GM10248 (cell line): ENCODE measurements around the gene CEP131.
A peak's percentile ranks its signal among the peaks of the same experiment; 100 is the strongest.

ENCODE experiments used
- CTCF ChIA-PET: fragments of 300-600 bp; sonication (Branson Sonifier 250); formaldehyde crosslinking; extraction: SDS; loops from one replicate; lab custom pipeline; 2021; ENCODE audit warnings: antibody characterized with exemption; lab: Yijun Ruan, JAX
- POLR2A ChIA-PET: fragments of 350-650 bp; sonication (Branson Sonifier 250); formaldehyde crosslinking; extraction: SDS; loops from one replicate; lab custom pipeline; 2020; ENCODE audit warnings: antibody characterized with exemption; lab: Yijun Ruan, JAX
- DNase-seq: peaks from one replicate; pipeline ENCODE4 v3.0.0; 2012; ENCODE audit errors: extremely low spot score
- CTCF ChIP-seq: IDR thresholded peaks from 2 replicates; pipeline ENCODE4 v1.5.1; 2012; ENCODE audit warnings: mild to moderate bottlenecking, low read depth; ENCODE audit errors: extremely low read depth, missing control alignments, control extremely low read depth

The CEP131 gene

GRCh38 chr17:81195941-81196495 is 26.7 kb downstream of the CEP131 start:
- no peak for TF ChIP-seq CTCF
- ChIA-PET POLR2A (no interaction called here), CTCF (interaction anchor here (1.0 to 1.3 kb wide), 2 partner anchors 46 to 54 kb away, joined by 3 to 4 read pairs; no protein-coding TSS in a partner anchor)
- DNase-seq = no peak

GRCh38 chr17:81194941-81195901 is 27.5 kb downstream of the CEP131 start:
- no peak for DNase-seq
- ChIA-PET CTCF (interaction anchor here (1.3 kb wide), 1 partner anchor 45 kb away, joined by 3 read pairs; no protein-coding TSS in a partner anchor), POLR2A (no interaction called here)
- no peak for TF ChIP-seq CTCF

- CTCF ChIA-PET = no interaction called here
- TF ChIP-seq CTCF = no peak
Measured at GRCh38 chr17:81194225-81194760, 28.5 kb downstream of the CEP131 start.

GRCh38 chr17:81193470-81194224 is 29.1 kb downstream of the CEP131 start:
- ChIA-PET CTCF (no interaction called here), POLR2A (no interaction called here)
- TF ChIP-seq CTCF = no peak
- DNase-seq = peak; percentile 58

More at GRCh38 chr17:81194225-81194760, 28.5 kb downstream of the CEP131 start:
- POLR2A ChIA-PET = no interaction called here
- no peak for DNase-seq

GRCh38 chr17:81193051-81193410 is 29.7 kb downstream of the CEP131 start:
- no peak for DNase-seq
- ChIA-PET POLR2A (no interaction called here), CTCF (no interaction called here)
- TF ChIP-seq CTCF = no peak
